Measurements from ENCODE around the gene JMJD1C. TPM values are rescaled to one million over a fixed set of nuclear protein-coding genes. Genes with fewer than 3 reads are reported as not detected.

The JMJD1C gene
- total and polyA plus RNA-seq, 10 of the 15 experiments (the other 5 are each of a cell fraction or from before 2014, with no cell fraction given) = 31.2 to 83.3 (median 49.5) TPM

GRCh38 chr10:63268798-63269503 lies 196.8 kb downstream of the JMJD1C start (continued):
- TF ChIP-seq PKNOX1 (IDR thresholded peaks at IDR 0.05) (peak; percentile 73), CHD2 (IDR thresholded peaks at IDR 0.05; ENCODE audit: borderline replicate concordance, low read depth, low read length) (peak; percentile 53), IKZF1 (conservative IDR thresholded peaks at IDR 0.05) (peak; percentile 77), WRNIP1 (IDR thresholded peaks at IDR 0.05; ENCODE audit: borderline replicate concordance, low read depth, low read length) (peak; percentile 77; the same call in 1 of the 2 replicates), STAT3 (IDR thresholded peaks at IDR 0.05; ENCODE audit: low read depth, low read length) (no peak), USF2 (IDR thresholded peaks at IDR 0.05; ENCODE audit: borderline replicate concordance, low read depth, low read length) (no peak), YBX1 (IDR thresholded peaks at IDR 0.05) (no peak), MAX (IDR thresholded peaks at IDR 0.05; ENCODE audit: low read depth, low read length) (peak; percentile 62; the same call in 1 of the 2 replicates), SREBF1 (IDR thresholded peaks at IDR 0.05; ENCODE audit: low read length) (no peak), PML (IDR thresholded peaks at IDR 0.05; ENCODE audit: low read length) (peak; percentile 96), NFXL1 (IDR thresholded peaks at IDR 0.05; ENCODE audit: borderline replicate concordance) (no peak), BCL11A (IDR thresholded peaks at IDR 0.05; ENCODE audit: low read depth, low read length) (peak; percentile 59; the same call in 1 of the 2 replicates), HCFC1 (IDR thresholded peaks at IDR 0.05; ENCODE audit: low read length) (no peak), ZBED1 (IDR thresholded peaks at IDR 0.05; ENCODE audit: borderline replicate concordance) (peak; percentile 83), RAD21 (IDR thresholded peaks at IDR 0.05; ENCODE audit: insufficient read depth, low read depth, low read length) (no peak), TAF1 (IDR thresholded peaks at IDR 0.05; ENCODE audit: borderline replicate concordance, low read depth, low read length) (peak; percentile 96), MEF2A (IDR thresholded peaks at IDR 0.05; ENCODE audit: insufficient read depth, low read depth, low read length) (peak; percentile 74; the same call in 1 of the 2 replicates), CHD1 (IDR thresholded peaks at IDR 0.05; ENCODE audit: low read depth, low read length) (no peak; the same call in 1 of the 2 replicates), ZNF592 (IDR thresholded peaks at IDR 0.05) (no peak), MXI1 (IDR thresholded peaks at IDR 0.05; ENCODE audit: low read depth, low read length) (peak; percentile 72; the same call in 1 of the 2 replicates), ZBTB4 (CRISPR knock-in tag; IDR thresholded peaks at IDR 0.05) (no peak)

All from GM12878 (cell line).